DND-41 (cell line): ENCODE data around the gene MYOM3.

ENCODE experiments used
- CTCF ChIP-seq: IDR thresholded peaks from 2 replicates; pipeline ENCODE4 v1.5.1; 2012; ENCODE audit warnings: borderline replicate concordance, low read length, moderate library complexity, mild to moderate bottlenecking; ENCODE audit not compliant: poor library complexity, severe bottlenecking; ENCODE audit errors: extremely low read depth
- EZH2 ChIP-seq: IDR thresholded peaks from 3 replicates; pipeline ENCODE4 v1.6.1; 2012; ENCODE audit warnings: borderline replicate concordance, low read depth, mild to moderate bottlenecking, moderate library complexity, low read length, inconsistent platforms; ENCODE audit not compliant: severe bottlenecking

- TF ChIP-seq CTCF (no peak), EZH2 (no peak)
Observed at GRCh38 chr1:24062221-24062620, 49.7 kb downstream of the MYOM3 start.
